ENCODE results near the gene TGFBI.
A peak's percentile ranks its signal among the peaks of the same experiment; 100 is the strongest.

The TGFBI gene

DNA sequence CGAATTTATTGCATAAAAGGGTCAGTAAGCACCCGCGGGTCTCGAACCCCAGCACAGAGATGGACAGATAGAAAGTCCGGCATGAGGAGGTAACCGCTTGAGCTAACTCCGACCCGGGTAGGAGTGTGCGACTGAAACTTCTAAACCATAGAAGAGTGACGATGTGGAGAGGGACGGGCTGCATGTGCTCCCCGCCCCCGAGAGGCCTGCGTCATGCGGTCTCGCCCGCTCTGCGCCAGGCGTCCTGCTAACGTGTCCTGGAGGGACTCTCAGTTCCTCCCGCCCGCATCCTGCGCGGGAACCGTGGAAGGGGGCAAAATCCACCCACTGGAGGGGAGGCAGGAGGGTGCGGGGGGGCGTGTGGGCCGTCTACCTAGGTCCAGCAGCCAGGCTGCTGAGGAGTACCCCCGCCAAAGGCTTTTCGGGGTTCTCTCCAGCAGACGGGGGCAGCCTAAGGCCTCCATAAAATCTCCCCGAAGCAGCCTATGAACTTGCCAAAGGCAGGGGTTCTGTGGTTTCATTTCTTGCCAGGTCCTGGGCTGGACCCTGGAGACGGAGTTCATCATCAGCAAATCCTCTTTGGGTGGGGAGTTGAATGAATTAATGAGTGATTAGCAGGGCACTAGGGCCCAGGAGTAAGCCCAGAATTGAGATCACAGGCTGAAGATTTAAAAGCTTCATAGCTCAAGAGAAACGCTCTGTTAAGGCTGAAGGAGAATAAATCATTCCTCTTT lies 51.9 kb downstream of the TGFBI start:
- Histone ChIP-seq H3K9me2 (replicated peaks; ENCODE audit: control insufficient read depth, low read length) (no peaks in the 10 kb centered on the region), H3F3A (ENCODE audit: control insufficient read depth, insufficient read depth) (no peaks in the 10 kb centered on the region), H3K27me3 (ENCODE audit: control insufficient read depth, low read length) (no peaks in the 10 kb centered on the region), H3K4me3 (ENCODE audit: low read length) (peak overlapping the region; percentile 65), H3K36me3 (ENCODE audit: control insufficient read depth, low read length) (no peaks in the 10 kb centered on the region), H3K4me2 (ENCODE audit: low read length) (peak overlapping the region; percentile 72), H3K4me1 (ENCODE audit: control insufficient read depth, low read length) (peaks cover 36% of the 10 kb centered on the region), H3K9me3 (ENCODE audit: control insufficient read depth, insufficient read depth, low read length) (no peaks in the 10 kb centered on the region), H3K79me2 (ENCODE audit: control insufficient read depth, low read length) (no peaks in the 10 kb centered on the region), H3K27ac (ENCODE audit: low read depth, low read length) (peak overlapping the region; percentile 41), H4K20me1 (ENCODE audit: control insufficient read depth, insufficient read depth, low read depth, low read length) (no peaks in the 10 kb centered on the region)
- TF ChIP-seq, protein P1, sequence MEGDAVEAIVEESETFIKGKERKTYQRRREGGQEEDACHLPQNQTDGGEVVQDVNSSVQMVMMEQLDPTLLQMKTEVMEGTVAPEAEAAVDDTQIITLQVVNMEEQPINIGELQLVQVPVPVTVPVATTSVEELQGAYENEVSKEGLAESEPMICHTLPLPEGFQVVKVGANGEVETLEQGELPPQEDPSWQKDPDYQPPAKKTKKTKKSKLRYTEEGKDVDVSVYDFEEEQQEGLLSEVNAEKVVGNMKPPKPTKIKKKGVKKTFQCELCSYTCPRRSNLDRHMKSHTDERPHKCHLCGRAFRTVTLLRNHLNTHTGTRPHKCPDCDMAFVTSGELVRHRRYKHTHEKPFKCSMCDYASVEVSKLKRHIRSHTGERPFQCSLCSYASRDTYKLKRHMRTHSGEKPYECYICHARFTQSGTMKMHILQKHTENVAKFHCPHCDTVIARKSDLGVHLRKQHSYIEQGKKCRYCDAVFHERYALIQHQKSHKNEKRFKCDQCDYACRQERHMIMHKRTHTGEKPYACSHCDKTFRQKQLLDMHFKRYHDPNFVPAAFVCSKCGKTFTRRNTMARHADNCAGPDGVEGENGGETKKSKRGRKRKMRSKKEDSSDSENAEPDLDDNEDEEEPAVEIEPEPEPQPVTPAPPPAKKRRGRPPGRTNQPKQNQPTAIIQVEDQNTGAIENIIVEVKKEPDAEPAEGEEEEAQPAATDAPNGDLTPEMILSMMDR (IDR thresholded peaks at IDR 0.05; ENCODE audit: low read depth, low read length, poor library complexity, severe bottlenecking) = no peak
- TF ChIP-seq EZH2phosphoT487 (IDR thresholded peaks at IDR 0.05; ENCODE audit: borderline replicate concordance, low read length) = no peak

DNA sequence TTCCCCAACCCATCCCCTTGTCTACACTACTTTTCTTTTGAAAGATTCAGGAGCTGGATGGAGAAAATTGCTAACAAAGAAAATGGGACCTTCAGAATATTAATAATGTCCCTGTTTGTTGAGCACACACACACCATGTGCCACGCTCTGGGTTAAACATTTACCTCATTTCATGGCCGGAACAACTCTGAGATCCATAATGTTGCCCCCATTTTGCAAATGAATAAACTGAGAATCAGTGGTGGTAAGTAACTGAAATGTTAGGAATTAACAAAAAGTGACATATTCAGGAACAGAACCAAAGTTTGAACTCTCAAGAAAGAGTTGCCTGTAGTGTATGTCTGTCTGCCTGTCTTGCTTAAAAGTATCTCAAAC lies 52.4 kb downstream of the TGFBI start:
- H3K4me1 ChIP-seq (ENCODE audit: control insufficient read depth, low read length) = peaks cover 34% of the 10 kb centered on the region
- no peaks in the 10 kb centered on the region for H3K79me2 ChIP-seq (ENCODE audit: control insufficient read depth, low read length)
- no peaks in the 10 kb centered on the region for H3F3A ChIP-seq (ENCODE audit: control insufficient read depth, insufficient read depth)
- no peaks in the 10 kb centered on the region for H4K20me1 ChIP-seq (ENCODE audit: control insufficient read depth, insufficient read depth, low read depth, low read length)
- peak overlapping the region; percentile 65; the same call in 1 of the 2 replicates for H3K4me3 ChIP-seq (ENCODE audit: low read length)
- peak overlapping the region; percentile 72; the same call in 1 of the 2 replicates for H3K4me2 ChIP-seq (ENCODE audit: low read length)
- peak overlapping the region; percentile 41; the same call in 1 of the 2 replicates for H3K27ac ChIP-seq (ENCODE audit: low read depth, low read length)
- H3K27me3 ChIP-seq (ENCODE audit: control insufficient read depth, low read length) = no peaks in the 10 kb centered on the region
- TF ChIP-seq, protein P1 (IDR thresholded peaks at IDR 0.05; ENCODE audit: low read depth, low read length, poor library complexity, severe bottlenecking) = no peak
- no peak for TF ChIP-seq EZH2phosphoT487 (IDR thresholded peaks at IDR 0.05; ENCODE audit: borderline replicate concordance, low read length)
- H3K36me3 ChIP-seq (ENCODE audit: control insufficient read depth, low read length) = no peaks in the 10 kb centered on the region
- H3K9me3 ChIP-seq (ENCODE audit: control insufficient read depth, insufficient read depth, low read length) = no peaks in the 10 kb centered on the region
- no peaks in the 10 kb centered on the region for H3K9me2 ChIP-seq (replicated peaks; ENCODE audit: control insufficient read depth, low read length)

DNA sequence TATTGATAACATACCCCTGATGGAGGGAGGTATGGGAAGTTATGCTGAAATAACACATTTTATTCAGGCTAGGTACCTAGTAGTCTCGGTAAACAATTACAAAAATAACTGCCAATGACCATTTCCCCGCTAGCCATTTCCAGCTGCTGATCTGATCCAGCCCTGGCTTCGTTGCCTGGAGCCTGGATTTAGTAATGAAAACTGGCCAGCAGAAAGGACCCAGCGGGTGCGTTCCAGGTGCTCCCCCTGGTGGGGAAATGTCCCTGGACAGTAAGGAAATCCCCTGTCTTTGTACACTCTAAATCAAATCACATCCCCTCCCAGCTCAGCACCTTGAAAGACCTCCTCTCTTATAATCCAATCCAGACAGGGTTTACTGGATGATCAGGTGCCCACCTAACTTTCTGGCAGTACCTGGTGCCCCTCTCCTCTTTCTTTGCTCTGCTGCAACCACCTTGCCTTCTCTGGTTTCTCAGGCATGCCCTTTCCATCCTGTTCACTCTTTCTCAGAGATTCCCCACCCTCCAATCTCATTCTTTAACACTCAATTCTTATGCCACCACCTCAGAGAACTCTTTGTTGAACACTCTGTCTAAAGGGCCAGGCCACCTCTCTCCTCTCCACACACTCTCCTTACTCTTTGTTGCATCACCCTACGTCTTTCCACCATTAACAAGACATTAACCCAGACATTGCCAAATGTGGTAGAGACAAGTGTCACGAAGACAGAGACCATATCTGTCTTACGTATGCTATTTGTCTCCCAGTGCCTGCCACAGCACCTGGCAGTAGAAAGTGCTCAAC lies 53.8 kb downstream of the TGFBI start:
- H3K79me2 ChIP-seq (ENCODE audit: control insufficient read depth, low read length) = no peaks in the 10 kb centered on the region
- H3K4me2 ChIP-seq (ENCODE audit: low read length) = peak overlapping the region; percentile 15
- H3K36me3 ChIP-seq (ENCODE audit: control insufficient read depth, low read length) = no peaks in the 10 kb centered on the region
- no peaks in the 10 kb centered on the region for H4K20me1 ChIP-seq (ENCODE audit: control insufficient read depth, insufficient read depth, low read depth, low read length)
- no peak overlapping the region for H3K27ac ChIP-seq (ENCODE audit: low read depth, low read length)
- H3K27me3 ChIP-seq (ENCODE audit: control insufficient read depth, low read length) = no peaks in the 10 kb centered on the region
- no peaks in the 10 kb centered on the region for H3F3A ChIP-seq (ENCODE audit: control insufficient read depth, insufficient read depth)
- no peaks in the 10 kb centered on the region for H3K9me3 ChIP-seq (ENCODE audit: control insufficient read depth, insufficient read depth, low read length)
- H3K9me2 ChIP-seq (replicated peaks; ENCODE audit: control insufficient read depth, low read length) = no peaks in the 10 kb centered on the region
- peaks cover 34% of the 10 kb centered on the region for H3K4me1 ChIP-seq (ENCODE audit: control insufficient read depth, low read length)
- TF ChIP-seq, protein P1 (IDR thresholded peaks at IDR 0.05; ENCODE audit: low read depth, low read length, poor library complexity, severe bottlenecking) = peak; percentile 88
- TF ChIP-seq EZH2phosphoT487 (IDR thresholded peaks at IDR 0.05; ENCODE audit: borderline replicate concordance, low read length) = no peak
- H3K4me3 ChIP-seq (ENCODE audit: low read length) = peak overlapping the region; percentile 17; the same call in 1 of the 2 replicates

All from DOHH2 (cell line).